ENCODE results near the gene LSAMP.

GRCh38 chr3:116048991-116049390 is 396.3 kb downstream of the LSAMP start:
- TF ChIP-seq CTCF (conservative IDR thresholded peaks at IDR 0.05) (no peak), EZH2 (IDR thresholded peaks at IDR 0.05; ENCODE audit: low read depth) (no peak)

All from PC-9 (cell line).